ENCODE results near the gene FBLN2.

The FBLN2 gene

DNA sequence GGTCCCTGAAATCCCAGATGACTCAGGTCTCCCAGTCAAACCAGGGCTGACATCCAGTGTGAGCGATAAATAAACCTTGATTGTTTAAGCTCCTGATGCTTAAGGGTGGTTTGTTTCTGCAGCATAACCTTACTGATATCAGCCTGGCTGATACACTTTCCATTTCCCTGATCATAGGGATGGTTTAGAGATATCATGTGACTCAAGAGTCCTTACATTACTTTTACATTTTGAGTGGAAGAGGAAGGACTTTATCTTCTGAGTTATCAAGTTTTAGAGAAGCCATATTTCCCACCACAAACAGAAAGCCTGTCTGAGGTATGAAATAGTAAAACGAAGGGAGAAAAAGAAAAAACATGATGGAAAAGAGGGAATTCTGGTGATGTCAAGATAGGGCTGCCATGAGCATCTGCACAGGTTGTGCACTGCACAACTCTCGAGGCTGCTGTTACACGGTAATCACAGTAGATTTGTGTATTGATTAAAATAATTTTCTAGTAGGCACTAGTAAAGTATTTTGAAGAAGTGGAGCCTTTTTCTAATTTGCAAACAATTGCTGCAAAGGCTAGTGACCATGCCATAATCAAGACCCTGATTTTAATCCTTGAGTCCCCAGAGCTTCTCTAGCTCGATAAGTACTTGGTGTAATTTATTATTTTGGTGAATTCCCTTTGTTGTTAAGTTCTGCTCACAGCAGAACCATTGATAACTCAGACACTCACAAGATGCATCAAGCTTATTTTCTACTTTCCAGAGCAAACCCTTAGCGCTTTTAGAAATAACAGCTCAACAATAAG, 34.1 kb upstream of the FBLN2 start:
- DNase-seq (ENCODE audit: extremely low read depth, low read depth) = no peak

DNA sequence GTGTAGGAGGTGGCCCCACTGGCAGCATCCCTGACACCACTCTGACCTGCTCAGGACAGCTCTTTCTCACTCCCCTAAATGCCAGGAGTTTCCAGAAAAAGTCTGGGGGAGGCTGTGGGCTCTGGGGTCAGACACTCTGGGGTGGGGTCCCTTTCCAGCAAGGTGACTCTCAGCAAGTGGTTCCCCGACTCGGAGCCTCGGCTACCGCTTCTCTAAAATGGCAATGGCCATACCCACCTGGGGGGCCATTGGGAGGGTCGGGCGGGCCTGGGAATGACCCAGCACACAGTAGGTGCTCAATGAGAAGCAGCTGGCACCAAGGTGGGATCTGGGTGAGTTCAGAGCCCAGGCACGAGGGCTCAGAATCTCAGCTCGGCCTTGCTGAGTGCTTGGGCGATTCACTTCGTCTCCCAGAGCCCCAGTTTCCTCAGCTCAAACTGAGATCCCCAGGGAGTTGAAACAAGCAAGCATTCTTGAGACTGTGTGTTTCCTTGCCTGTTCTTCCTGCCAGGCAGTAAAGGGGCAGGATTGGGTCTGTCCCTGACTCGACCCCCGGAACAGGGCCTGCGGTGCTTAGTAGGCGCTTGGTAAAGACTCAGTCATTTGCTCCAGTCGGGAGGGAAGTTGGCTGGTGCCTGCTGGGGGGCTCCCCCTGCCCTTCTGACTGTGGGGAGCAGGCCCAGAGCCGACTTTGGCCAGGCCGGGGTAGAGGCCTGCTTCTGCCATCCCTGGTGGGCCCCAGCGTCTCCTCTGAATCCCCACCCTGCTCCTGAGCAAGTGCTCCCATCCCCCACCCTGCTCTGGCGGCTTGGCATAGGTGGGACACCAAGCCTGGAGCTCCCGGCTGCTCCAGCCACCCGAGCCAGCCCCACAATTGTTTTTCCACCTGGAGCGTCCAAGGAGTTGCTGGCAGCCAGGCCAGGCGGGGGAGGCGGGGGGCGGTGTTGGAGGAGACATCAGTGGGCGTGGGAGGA, 32.9 kb upstream of the FBLN2 start:
- TF ChIP-seq, protein P1, sequence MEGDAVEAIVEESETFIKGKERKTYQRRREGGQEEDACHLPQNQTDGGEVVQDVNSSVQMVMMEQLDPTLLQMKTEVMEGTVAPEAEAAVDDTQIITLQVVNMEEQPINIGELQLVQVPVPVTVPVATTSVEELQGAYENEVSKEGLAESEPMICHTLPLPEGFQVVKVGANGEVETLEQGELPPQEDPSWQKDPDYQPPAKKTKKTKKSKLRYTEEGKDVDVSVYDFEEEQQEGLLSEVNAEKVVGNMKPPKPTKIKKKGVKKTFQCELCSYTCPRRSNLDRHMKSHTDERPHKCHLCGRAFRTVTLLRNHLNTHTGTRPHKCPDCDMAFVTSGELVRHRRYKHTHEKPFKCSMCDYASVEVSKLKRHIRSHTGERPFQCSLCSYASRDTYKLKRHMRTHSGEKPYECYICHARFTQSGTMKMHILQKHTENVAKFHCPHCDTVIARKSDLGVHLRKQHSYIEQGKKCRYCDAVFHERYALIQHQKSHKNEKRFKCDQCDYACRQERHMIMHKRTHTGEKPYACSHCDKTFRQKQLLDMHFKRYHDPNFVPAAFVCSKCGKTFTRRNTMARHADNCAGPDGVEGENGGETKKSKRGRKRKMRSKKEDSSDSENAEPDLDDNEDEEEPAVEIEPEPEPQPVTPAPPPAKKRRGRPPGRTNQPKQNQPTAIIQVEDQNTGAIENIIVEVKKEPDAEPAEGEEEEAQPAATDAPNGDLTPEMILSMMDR (IDR thresholded peaks at IDR 0.05; ENCODE audit: low read depth, low read length) = no peak
- no peak for DNase-seq (ENCODE audit: extremely low read depth, low read depth)

More for the DNA sequence above, 34.1 kb upstream of the FBLN2 start:
- TF ChIP-seq, protein P1 (IDR thresholded peaks at IDR 0.05; ENCODE audit: low read depth, low read length) = no peak

DNA sequence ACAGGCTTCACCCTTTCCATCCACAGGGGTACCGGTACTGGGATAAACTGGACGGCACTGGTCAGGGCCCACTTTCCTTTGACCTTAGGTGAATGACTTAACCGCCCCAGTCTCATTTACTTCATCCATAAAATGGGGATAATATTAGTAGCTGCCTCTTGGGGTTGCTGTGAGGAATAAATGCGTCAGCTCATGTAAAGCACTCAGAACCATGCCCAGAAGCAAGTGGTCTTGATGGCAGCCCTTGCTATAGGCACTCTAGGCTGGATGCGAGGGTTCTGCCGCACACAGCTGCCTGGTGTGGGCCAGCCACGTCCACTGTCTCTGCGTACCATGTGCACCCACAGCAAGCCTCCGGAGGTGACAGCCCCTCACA, 32.2 kb upstream of the FBLN2 start:
- DNase-seq (ENCODE audit: extremely low read depth, low read depth) = no peak
- TF ChIP-seq, protein P1 (IDR thresholded peaks at IDR 0.05; ENCODE audit: low read depth, low read length) = no peak

DNA sequence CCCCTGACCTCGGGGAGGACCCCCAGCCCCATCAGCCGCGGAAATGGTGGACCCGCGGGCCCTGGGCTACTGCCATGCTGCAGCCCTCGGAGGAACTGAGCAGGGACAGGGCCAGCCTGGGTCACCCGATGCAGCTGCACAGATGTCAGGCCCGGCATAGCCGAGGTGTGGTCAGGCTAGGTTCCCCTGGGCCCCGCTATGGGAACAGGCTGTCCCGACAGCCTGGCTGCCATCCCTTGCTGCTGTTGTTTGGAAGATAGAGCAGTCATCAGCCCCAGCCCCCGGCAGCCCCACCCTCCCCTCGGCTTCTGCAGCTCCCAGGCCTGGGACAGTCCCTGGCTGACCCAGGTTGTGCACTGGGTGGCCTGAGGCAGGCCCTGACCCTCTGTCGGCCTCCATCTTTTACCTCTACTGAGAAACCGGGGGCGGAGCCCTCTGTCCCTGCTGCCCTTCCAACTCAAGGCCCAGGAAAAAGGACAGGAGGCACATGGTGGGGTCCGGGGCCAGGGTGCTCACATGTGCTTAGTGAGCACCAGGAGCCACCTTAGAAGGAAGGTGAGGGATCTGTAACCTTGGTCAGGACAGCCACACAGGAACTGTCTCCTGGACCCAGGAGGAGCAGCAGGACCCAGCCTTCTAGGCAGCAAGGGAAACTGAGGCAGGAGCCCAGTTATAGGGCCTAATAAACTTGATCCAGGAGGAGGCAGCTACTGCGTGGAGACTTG, 31.5 kb upstream of the FBLN2 start:
- no peak for DNase-seq (ENCODE audit: extremely low read depth, low read depth)

DNA sequence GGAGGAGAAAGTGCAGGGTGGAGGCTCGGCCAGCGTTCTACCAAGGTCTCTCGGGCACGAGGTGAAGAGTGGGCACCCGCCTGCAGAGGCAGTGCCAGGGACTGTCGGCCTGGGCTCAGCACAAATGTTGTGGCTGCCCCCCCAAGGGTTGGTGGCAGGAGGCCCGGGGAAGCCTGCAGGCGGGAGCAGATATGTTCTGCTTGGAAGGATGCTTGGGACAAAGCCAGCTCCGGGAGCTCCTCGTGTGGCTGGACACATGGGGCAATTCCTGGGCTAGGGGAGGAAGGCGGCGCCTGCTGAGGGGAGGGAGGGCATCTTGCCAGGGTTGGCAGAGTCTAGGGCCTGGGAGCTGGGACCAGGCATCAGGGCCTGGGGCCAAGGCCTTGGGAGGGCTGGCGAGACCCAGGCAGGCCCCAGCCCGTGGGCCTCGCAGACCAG, 30.4 kb upstream of the FBLN2 start:
- TF ChIP-seq, protein P1 (IDR thresholded peaks at IDR 0.05; ENCODE audit: low read depth, low read length) = 0 out of 2 replicates have a peak, but pooled peaks have one; percentile 3
- DNase-seq (ENCODE audit: extremely low read depth, low read depth) = peak; percentile 54

More for the DNA sequence above, 31.5 kb upstream of the FBLN2 start:
- TF ChIP-seq, protein P1 (IDR thresholded peaks at IDR 0.05; ENCODE audit: low read depth, low read length) = no peak

DNA sequence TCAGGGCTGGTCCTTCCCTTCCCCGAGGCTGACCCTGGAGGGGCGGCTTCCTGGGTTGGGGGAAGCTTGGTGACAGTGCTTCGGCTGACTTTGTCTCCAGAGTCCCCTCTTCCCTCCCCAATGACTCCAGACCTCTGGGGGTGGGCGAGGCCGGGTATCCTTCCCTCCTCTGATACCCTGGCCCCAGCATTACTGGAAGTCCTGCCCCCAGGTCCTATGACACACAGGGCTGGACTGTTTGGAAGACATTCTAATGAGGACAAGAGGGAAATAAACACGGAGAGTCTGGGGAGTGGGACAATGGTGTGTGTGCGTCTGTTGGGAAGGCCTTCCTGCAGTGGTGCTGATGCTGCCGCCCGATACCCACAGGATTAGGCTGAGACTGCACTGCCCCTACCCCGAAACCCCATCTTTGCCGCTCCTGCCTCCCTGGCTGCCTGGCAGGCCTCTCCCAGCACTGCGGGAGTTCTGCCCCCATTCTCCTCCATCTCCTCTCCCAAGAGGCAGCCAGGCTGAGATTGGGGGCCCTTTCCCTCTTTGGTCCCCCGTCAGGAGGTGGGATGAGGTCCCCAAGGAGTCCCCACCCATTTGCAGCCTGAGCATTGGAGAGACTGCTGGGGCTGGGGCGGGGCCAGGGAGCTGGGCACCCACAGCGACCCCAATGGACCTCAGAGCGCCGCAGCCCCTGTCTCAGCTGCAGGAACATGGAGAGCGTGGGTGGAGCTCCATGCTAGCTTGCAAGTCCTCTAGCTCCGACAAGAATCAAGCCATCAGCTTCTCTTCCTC, 29.7 kb upstream of the FBLN2 start:
- TF ChIP-seq, protein P1 (IDR thresholded peaks at IDR 0.05; ENCODE audit: low read depth, low read length) = no peak
- DNase-seq (ENCODE audit: extremely low read depth, low read depth) = no peak
